K562 (cell line): Measurements from ENCODE around the gene ASB10.

Experiments
- CBFA2T2 ChIP-seq: fragments of 450-650 bp; conservative IDR thresholded peaks from 2 replicates; pipeline ENCODE4 v1.6.1; 2017; ENCODE audit warnings: mild to moderate bottlenecking
- CTCF ChIP-seq, 3 experiments: IDR thresholded peaks in 2 of 3; conservative IDR thresholded peaks in 1 of 3; 2 replicates each; pipeline ENCODE4 v1.5.1; 2011 to 2012; ENCODE audit warnings: low read length in 3 of 3, mild to moderate bottlenecking in 3 of 3, control low read depth in 2 of 3, improper control_type of control experiment in 1 of 3, inconsistent platforms in 1 of 3, low read depth in 1 of 3, mixed read lengths in 1 of 3, moderate library complexity in 1 of 3; ENCODE audit not compliant: insufficient read depth in 2 of 3
- EZH2 ChIP-seq: IDR thresholded peaks from 2 replicates; pipeline ENCODE4 v1.6.1; 2012; ENCODE audit warnings: low read depth, mild to moderate bottlenecking, inconsistent platforms, low read length, borderline replicate concordance
- MAFK ChIP-seq: IDR thresholded peaks from 2 replicates; pipeline ENCODE4 v1.6.1; 2011; ENCODE audit warnings: low read length, improper control_type of control experiment
- NCOR1 ChIP-seq: fragments of 450-650 bp; IDR thresholded peaks from 2 replicates; pipeline ENCODE4 v1.6.1; 2016; ENCODE audit warnings: mild to moderate bottlenecking, moderate library complexity
- SP1 ChIP-seq: sonication (generic); formaldehyde crosslinking; IDR thresholded peaks from 2 replicates; pipeline ENCODE4 v1.8.1; 2022; ENCODE audit warnings: mild to moderate bottlenecking, missing genetic modification reagents
- ZSCAN29 ChIP-seq: fragments of 450-650 bp; IDR thresholded peaks from 2 replicates; pipeline ENCODE4 v1.6.1; 2017

GRCh38 chr7:151175793-151176311, 11.2 kb downstream of the ASB10 start:
- no peak for TF ChIP-seq MAFK
- no peak for TF ChIP-seq SP1 (CRISPR knock-in tag)
- peak; percentile 44 to 54 (median 50); a peak in 5 of 6 replicates for TF ChIP-seq CTCF (IDR thresholded peaks at IDR 0.05 in 2 of 3, conservative IDR thresholded peaks at IDR 0.05 in 1 of 3; ENCODE audit: insufficient read depth in 2 of 3, low read depth in 1 of 3, low read length in 3 of 3)
- no peak for TF ChIP-seq EZH2
- TF ChIP-seq ZSCAN29 = no peak
- no peak for TF ChIP-seq NCOR1
- no peak for TF ChIP-seq CBFA2T2
